SK-N-SH (cell line): ENCODE results near the gene BAG3. TPM values are rescaled to one million over a fixed set of nuclear protein-coding genes. Genes with fewer than 3 reads are reported as not detected.

Experiments
- CTCF ChIA-PET: fragments of 300-600, 350-600 bp; formaldehyde crosslinking; extraction: SDS; loops from one replicate; lab custom pipeline; 2021; lab: Yijun Ruan, JAX
- POLR2A ChIA-PET: fragments of 350-600 bp; sonication (Branson Sonifier 250); formaldehyde crosslinking; extraction: SDS; loops from one replicate; lab custom pipeline; 2020; ENCODE audit warnings: antibody characterized with exemption, inconsistent platforms; lab: Yijun Ruan, JAX
- DNase-seq: peaks from one replicate; pipeline ENCODE4 v3.0.0; 2012
- H2AFZ ChIP-seq: fragments of 200-600 bp; sonication (generic); 2 replicates; pipeline ENCODE4 v1.8.1; 2016; ENCODE audit warnings: antibody characterized with exemption, mild to moderate bottlenecking, low read depth
- H3F3A ChIP-seq: fragments of 200-600 bp; sonication (generic); replicated peaks from 2 replicates; pipeline ENCODE3; 2016; ENCODE audit warnings: antibody characterized with exemption, mild to moderate bottlenecking; ENCODE audit not compliant: insufficient read depth
- H3K27ac ChIP-seq, 2 experiments: fragments of 200-500 bp in 1 of 2; fragments of 200-600 bp in 1 of 2; sonication (Bioruptor generic) in 1 of 2; sonication (generic), shearing (Covaris generic) in 1 of 2; 2 replicates each; pipeline versions ENCODE4 v1.5.1 to v1.6.1; 2014 to 2016; ENCODE audit warnings: low read depth in 2 of 2, inconsistent platforms in 1 of 2, low read length in 1 of 2, mild to moderate bottlenecking in 1 of 2, mixed read lengths in 1 of 2
- H3K27me3 ChIP-seq: fragments of 200-600 bp; sonication (generic), shearing (Covaris generic); 2 replicates; pipeline ENCODE4 v1.6.1; 2016; ENCODE audit warnings: mixed run types; ENCODE audit not compliant: insufficient read depth
- H3K36me3 ChIP-seq, 2 experiments: fragments of 200-500 bp in 1 of 2; fragments of 200-600 bp in 1 of 2; sonication (Bioruptor generic) in 1 of 2; sonication (generic) in 1 of 2; replicated peaks in 1 of 2; 2 replicates each; pipeline versions ENCODE3 to v1.5.1; 2014 to 2016; ENCODE audit warnings: low read length in 1 of 2, mild to moderate bottlenecking in 1 of 2; ENCODE audit not compliant: insufficient read depth in 2 of 2, control insufficient read depth in 1 of 2
- H3K4me1 ChIP-seq, 2 experiments: fragments of 200-500 bp in 1 of 2; fragments of 200-600 bp in 1 of 2; sonication (Bioruptor generic) in 1 of 2; sonication (generic), shearing (Covaris generic) in 1 of 2; 2 replicates each; pipeline versions ENCODE4 v1.5.1 to v1.6.1; 2014 to 2016; ENCODE audit warnings: low read depth in 1 of 2, low read length in 1 of 2, mixed run types in 1 of 2; ENCODE audit not compliant: insufficient read depth in 2 of 2, control insufficient read depth in 1 of 2
- H3K4me2 ChIP-seq: fragments of 200-600 bp; sonication (generic), shearing (Covaris generic); 2 replicates; pipeline ENCODE4 v1.6.1; 2017; ENCODE audit warnings: mixed run types
- H3K4me3 ChIP-seq, 2 experiments: fragments of 200-500 bp in 1 of 2; fragments of 200-600 bp in 1 of 2; sonication (Bioruptor generic) in 1 of 2; sonication (generic), shearing (Covaris generic) in 1 of 2; 2 replicates each; pipeline versions ENCODE4 v1.5.1 to v1.8.1; 2014 to 2016; ENCODE audit warnings: low read depth in 2 of 2, inconsistent platforms in 1 of 2, low read length in 1 of 2, mild to moderate bottlenecking in 1 of 2, mixed read lengths in 1 of 2, moderate library complexity in 1 of 2
- H3K79me2 ChIP-seq: fragments of 200-600 bp; sonication (generic); 2 replicates; pipeline ENCODE4 v1.8.1; 2017; ENCODE audit warnings: mild to moderate bottlenecking; ENCODE audit not compliant: insufficient read depth
- H3K9ac ChIP-seq: fragments of 200-600 bp; sonication (generic); 2 replicates; pipeline ENCODE4 v1.6.1; 2017; ENCODE audit warnings: mixed run types
- H3K9me2 ChIP-seq: fragments of 200-600 bp; sonication (generic); 2 replicates; pipeline ENCODE4 v1.6.1; 2017; ENCODE audit warnings: mixed run types
- H3K9me3 ChIP-seq: fragments of 200-600 bp; sonication (generic); 2 replicates; pipeline ENCODE4 v1.6.1; 2017; ENCODE audit warnings: mixed run types, mild to moderate bottlenecking, moderate library complexity
- H4K20me1 ChIP-seq: fragments of 200-600 bp; sonication (generic); 2 replicates; pipeline ENCODE4 v1.6.1; 2017; ENCODE audit warnings: mild to moderate bottlenecking, mixed run types; ENCODE audit not compliant: insufficient read depth
- CHD2 ChIP-seq: fragments of 150-350 bp; IDR thresholded peaks from 2 replicates; pipeline ENCODE4 v1.6.1; 2018; ENCODE audit warnings: low read length; ENCODE audit not compliant: partially characterized antibody
- FOSL2 ChIP-seq: IDR thresholded peaks from 2 replicates; pipeline ENCODE4 v1.4.0; 2012; ENCODE audit warnings: low read depth, mild to moderate bottlenecking, moderate library complexity, borderline replicate concordance
- FOXJ3 ChIP-seq: sonication (generic); formaldehyde crosslinking; IDR thresholded peaks from 2 replicates; pipeline ENCODE4 v1.5.1; 2020; ENCODE audit warnings: mild to moderate bottlenecking, missing genetic modification reagents
- FOXM1 ChIP-seq: IDR thresholded peaks from 2 replicates; pipeline ENCODE4 v1.4.0; 2012; ENCODE audit warnings: low read depth, mild to moderate bottlenecking
- GATA2 ChIP-seq: sonication (generic); formaldehyde crosslinking; IDR thresholded peaks from 2 replicates; pipeline ENCODE4 v1.5.0; 2020; ENCODE audit warnings: mild to moderate bottlenecking, missing genetic modification reagents
- JUND ChIP-seq: IDR thresholded peaks from 2 replicates; pipeline ENCODE4 v1.4.0; 2012
- MEF2A ChIP-seq: IDR thresholded peaks from 2 replicates; pipeline ENCODE4 v1.4.0; 2012; ENCODE audit warnings: low read depth, borderline replicate concordance
- MXI1 ChIP-seq: IDR thresholded peaks from 2 replicates; pipeline ENCODE4 v1.6.1; 2012; ENCODE audit warnings: mild to moderate bottlenecking, low read depth, low read length, improper control_type of control experiment
- NFIC ChIP-seq: IDR thresholded peaks from 2 replicates; pipeline ENCODE4 v1.4.0; 2012; ENCODE audit warnings: borderline replicate concordance
- PBX3 ChIP-seq: IDR thresholded peaks from 2 replicates; pipeline ENCODE4; 2012
- POLR2AphosphoS5 ChIP-seq: IDR thresholded peaks from 2 replicates; pipeline ENCODE4 v1.6.1; 2012; ENCODE audit warnings: low read depth, low read length
- RAD21 ChIP-seq: IDR thresholded peaks from 2 replicates; pipeline ENCODE4 v1.6.1; 2012; ENCODE audit warnings: mild to moderate bottlenecking, low read length
- RXRA ChIP-seq: IDR thresholded peaks from 2 replicates; pipeline ENCODE4 v1.4.0; 2012; ENCODE audit warnings: low read depth, mild to moderate bottlenecking, borderline replicate concordance
- SIN3A ChIP-seq: IDR thresholded peaks from 2 replicates; pipeline ENCODE4 v1.6.1; 2012; ENCODE audit warnings: low read depth, mild to moderate bottlenecking, low read length, moderate library complexity, borderline replicate concordance
- TCF12 ChIP-seq: IDR thresholded peaks from 2 replicates; pipeline ENCODE4 v1.4.0; 2012
- YY1 ChIP-seq: IDR thresholded peaks from 2 replicates; pipeline ENCODE4 v1.4.0; 2012; ENCODE audit warnings: low read depth, mild to moderate bottlenecking
- WGBS: methylation state at CpG from one replicate; pipeline ENCODE4 v1.1.6; 2017; ENCODE audit warnings: low lambda C conversion rate; 5-methylcytosine and 5-hydroxymethylcytosine counted together
- polyA plus RNA-seq, 3 experiments: library from polyadenylated mRNA; depleted of rRNA; stranded (reverse); fragments of >200 nt; gene quantifications; 2 replicates each; pipeline ENCODE4 v1.2.3, GENCODE V29; 2012
- TF ChIP-seq, protein P1 (sequence below): IDR thresholded peaks from 2 replicates; pipeline ENCODE4 v1.4.0; 2012; ENCODE audit warnings: low read depth
- TF ChIP-seq, protein P2 (sequence below): IDR thresholded peaks from 2 replicates; pipeline ENCODE4 v1.4.0; 2012; ENCODE audit warnings: low read depth, borderline replicate concordance
- TF ChIP-seq, protein P3 (sequence below): fragments of 200-600 bp; sonication (generic); IDR thresholded peaks from 2 replicates; pipeline ENCODE4 v1.6.1; 2017; ENCODE audit warnings: antibody characterized with exemption, mild to moderate bottlenecking, moderate library complexity
- TF ChIP-seq, protein P4 (sequence below): fragments of 150-350 bp; IDR thresholded peaks from 2 replicates; pipeline ENCODE4 v1.6.1; 2017; ENCODE audit warnings: antibody characterized with exemption, low read length, low read depth, borderline replicate concordance

The BAG3 gene
- polyA plus RNA-seq, 1 of the 3 experiments (the other 2 are of a cell fraction) = 9.2 TPM

GRCh38 chr10:119702583-119702982 is 51.4 kb downstream of the BAG3 start:
- H3K9me2 ChIP-seq = no peaks in the 10 kb centered on the region
- no peaks in the 10 kb centered on the region for H3F3A ChIP-seq
- H4K20me1 ChIP-seq = no peaks in the 10 kb centered on the region
- H3K36me3 ChIP-seq = no peaks in the 10 kb centered on the region
- TF ChIP-seq RXRA (no peak), PBX3 (no peak), CHD2 (no peak), POLR2AphosphoS5 (no peak), MEF2A (no peak), FOSL2 (no peak), NFIC (no peak), JUND (no peak)
- TF ChIP-seq, protein P1, sequence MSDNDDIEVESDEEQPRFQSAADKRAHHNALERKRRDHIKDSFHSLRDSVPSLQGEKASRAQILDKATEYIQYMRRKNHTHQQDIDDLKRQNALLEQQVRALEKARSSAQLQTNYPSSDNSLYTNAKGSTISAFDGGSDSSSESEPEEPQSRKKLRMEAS = no peak
- TF ChIP-seq, protein P2, sequence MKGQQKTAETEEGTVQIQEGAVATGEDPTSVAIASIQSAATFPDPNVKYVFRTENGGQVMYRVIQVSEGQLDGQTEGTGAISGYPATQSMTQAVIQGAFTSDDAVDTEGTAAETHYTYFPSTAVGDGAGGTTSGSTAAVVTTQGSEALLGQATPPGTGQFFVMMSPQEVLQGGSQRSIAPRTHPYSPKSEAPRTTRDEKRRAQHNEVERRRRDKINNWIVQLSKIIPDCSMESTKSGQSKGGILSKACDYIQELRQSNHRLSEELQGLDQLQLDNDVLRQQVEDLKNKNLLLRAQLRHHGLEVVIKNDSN = no peak
- TF ChIP-seq, protein P3, sequence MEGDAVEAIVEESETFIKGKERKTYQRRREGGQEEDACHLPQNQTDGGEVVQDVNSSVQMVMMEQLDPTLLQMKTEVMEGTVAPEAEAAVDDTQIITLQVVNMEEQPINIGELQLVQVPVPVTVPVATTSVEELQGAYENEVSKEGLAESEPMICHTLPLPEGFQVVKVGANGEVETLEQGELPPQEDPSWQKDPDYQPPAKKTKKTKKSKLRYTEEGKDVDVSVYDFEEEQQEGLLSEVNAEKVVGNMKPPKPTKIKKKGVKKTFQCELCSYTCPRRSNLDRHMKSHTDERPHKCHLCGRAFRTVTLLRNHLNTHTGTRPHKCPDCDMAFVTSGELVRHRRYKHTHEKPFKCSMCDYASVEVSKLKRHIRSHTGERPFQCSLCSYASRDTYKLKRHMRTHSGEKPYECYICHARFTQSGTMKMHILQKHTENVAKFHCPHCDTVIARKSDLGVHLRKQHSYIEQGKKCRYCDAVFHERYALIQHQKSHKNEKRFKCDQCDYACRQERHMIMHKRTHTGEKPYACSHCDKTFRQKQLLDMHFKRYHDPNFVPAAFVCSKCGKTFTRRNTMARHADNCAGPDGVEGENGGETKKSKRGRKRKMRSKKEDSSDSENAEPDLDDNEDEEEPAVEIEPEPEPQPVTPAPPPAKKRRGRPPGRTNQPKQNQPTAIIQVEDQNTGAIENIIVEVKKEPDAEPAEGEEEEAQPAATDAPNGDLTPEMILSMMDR = no peak
- TF ChIP-seq, all 33 proteins: peak for 0
- Histone ChIP-seq H3K4me3 (no peak overlapping the region), H3K79me2 (no peaks in the 10 kb centered on the region; the same call in 1 of the 2 replicates), H3K9me3 (no peaks in the 10 kb centered on the region), H3K27ac (no peak overlapping the region), H3K9ac (no peak overlapping the region), H3K4me1 (no peaks in the 10 kb centered on the region), H3K4me2 (no peak overlapping the region), H3K27me3 (no peaks in the 10 kb centered on the region), H2AFZ (no peak overlapping the region)
- CTCF ChIA-PET = interaction anchor here (0.7 to 6.1 kb wide), 4 partner anchors 12 to 94 kb away, joined by 3 to 38 read pairs (median 4); no protein-coding TSS in a partner anchor
- no peak for DNase-seq
- POLR2A ChIA-PET = no interaction called here
- WGBS = 88% methylated on average over 2 of the region's 2 CpGs

DNA sequence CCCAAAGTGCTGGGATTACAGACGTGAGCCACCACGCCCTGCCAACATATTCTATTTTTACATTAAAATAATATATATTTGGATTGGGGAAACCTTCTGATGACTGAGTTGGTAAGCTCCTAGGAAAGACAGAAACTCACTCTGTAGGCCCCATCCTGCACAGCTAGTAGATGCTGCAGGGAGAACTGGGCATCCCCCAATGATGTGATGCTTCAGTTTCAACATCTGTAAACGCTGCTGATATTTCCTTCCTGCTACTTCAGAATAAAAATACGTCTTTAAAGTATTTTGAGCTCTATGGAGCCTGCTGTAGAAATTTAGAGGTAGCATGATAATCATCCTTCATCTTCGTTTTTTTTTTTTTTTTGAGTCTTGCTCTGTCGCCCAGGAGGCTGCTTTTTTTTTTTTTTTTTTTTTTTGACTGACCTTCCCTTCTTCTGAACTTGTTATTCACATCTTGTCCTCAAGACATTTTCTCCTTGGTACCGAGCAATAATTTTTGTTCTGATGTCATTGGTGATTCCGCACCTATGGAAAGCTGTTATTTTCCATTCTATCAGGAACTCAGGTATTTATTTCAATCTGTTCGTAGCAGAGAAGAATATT is 52.8 kb downstream of the BAG3 start:
- H2AFZ ChIP-seq = no peak overlapping the region
- DNase-seq = no peak
- H3K4me2 ChIP-seq = no peak overlapping the region
- no peaks in the 10 kb centered on the region for H3K4me1 ChIP-seq
- POLR2A ChIA-PET = no interaction called here
- H3F3A ChIP-seq = no peaks in the 10 kb centered on the region
- H3K4me3 ChIP-seq = no peak overlapping the region
- CTCF ChIA-PET = interaction anchor here (1.1 to 6.1 kb wide), 4 partner anchors 10 to 47 kb away, joined by 3 to 38 read pairs (median 4); no protein-coding TSS in a partner anchor
- no peaks in the 10 kb centered on the region for H3K9me3 ChIP-seq
- H3K79me2 ChIP-seq = no peaks in the 10 kb centered on the region; the same call in 1 of the 2 replicates
- no peak overlapping the region for H3K27ac ChIP-seq
- 86% methylated on average over 9 of the region's 9 CpGs for WGBS
- H3K36me3 ChIP-seq = no peaks in the 10 kb centered on the region
- H3K9me2 ChIP-seq = no peaks in the 10 kb centered on the region
- no peaks in the 10 kb centered on the region for H4K20me1 ChIP-seq
- no peaks in the 10 kb centered on the region for H3K27me3 ChIP-seq
- H3K9ac ChIP-seq = no peak overlapping the region
- TF ChIP-seq RAD21 (no peak), POLR2AphosphoS5 (no peak), TCF12 (no peak), FOXM1 (no peak), PBX3 (no peak), SIN3A (no peak), GATA2 (CRISPR knock-in tag) (no peak), FOXJ3 (CRISPR knock-in tag) (no peak), YY1 (no peak), MXI1 (no peak)
- TF ChIP-seq, protein P3 = no peak
- TF ChIP-seq, protein P4, sequence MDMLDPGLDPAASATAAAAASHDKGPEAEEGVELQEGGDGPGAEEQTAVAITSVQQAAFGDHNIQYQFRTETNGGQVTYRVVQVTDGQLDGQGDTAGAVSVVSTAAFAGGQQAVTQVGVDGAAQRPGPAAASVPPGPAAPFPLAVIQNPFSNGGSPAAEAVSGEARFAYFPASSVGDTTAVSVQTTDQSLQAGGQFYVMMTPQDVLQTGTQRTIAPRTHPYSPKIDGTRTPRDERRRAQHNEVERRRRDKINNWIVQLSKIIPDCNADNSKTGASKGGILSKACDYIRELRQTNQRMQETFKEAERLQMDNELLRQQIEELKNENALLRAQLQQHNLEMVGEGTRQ = no peak
